Endothelial cell of umbilical vein (primary cell): ENCODE measurements around the gene FBXO4. TPM values are rescaled to one million over a fixed set of nuclear protein-coding genes. Genes with fewer than 3 reads are reported as not detected.

Experiments used
- BruUV-seq: library from RNA; stranded (reverse); fragments of 400-500 nt; replicated peaks from 2 replicates; lab custom pipeline; 2021; lab: Mats Ljungman, UMichigan
- CTCF ChIA-PET: fragments of 300-600, 350-600 bp; sonication (Branson Sonifier 250); formaldehyde crosslinking; loops from one replicate; lab custom pipeline; 2021; ENCODE audit warnings: antibody characterized with exemption, inconsistent platforms; lab: Charles Lee
- POLR2A ChIA-PET: fragments of 300-600, 350-600 bp; sonication (Branson Sonifier 250); formaldehyde crosslinking; loops from one replicate; lab custom pipeline; 2021; ENCODE audit warnings: antibody characterized with exemption, inconsistent platforms; lab: Charles Lee
- DNase-seq: peaks from one replicate; pipeline ENCODE4 v3.0.0-alpha.2; 2011; ENCODE audit warnings: low read depth, low spot score
- FAIRE-seq: peaks from 2 replicates; lab custom pipeline; 2011; peaks lifted over from hg19 to GRCh38; lab: Jason Lieb, UNC
- H2AFZ ChIP-seq: 2 replicates; pipeline ENCODE4 v1.6.0; 2012; ENCODE audit warnings: low read depth, low read length, control low read depth, inconsistent platforms
- H3K27ac ChIP-seq: 2 replicates; pipeline ENCODE4 v1.5.1; 2011; ENCODE audit warnings: low read depth, mild to moderate bottlenecking, control low read depth, low read length, moderate library complexity; ENCODE audit not compliant: insufficient read depth
- H3K27me3 ChIP-seq, 2 experiments: 2 replicates each; pipeline versions ENCODE4 v1.6.0 to v1.6.1; 2011; ENCODE audit warnings: low read length in 2 of 2, mixed read lengths in 1 of 2; ENCODE audit not compliant: control insufficient read depth in 2 of 2, insufficient read depth in 2 of 2
- H3K36me3 ChIP-seq, 2 experiments: 2 replicates in 1 of 2; 3 replicates in 1 of 2; pipeline ENCODE4 v1.5.1; 2011; ENCODE audit warnings: low read length in 2 of 2, mild to moderate bottlenecking in 1 of 2, moderate library complexity in 1 of 2; ENCODE audit not compliant: control insufficient read depth in 2 of 2, insufficient read depth in 2 of 2; ENCODE audit errors: extremely low read depth in 1 of 2
- H3K4me1 ChIP-seq: 3 replicates; pipeline ENCODE4 v1.5.1; 2011; ENCODE audit warnings: mild to moderate bottlenecking, low read length; ENCODE audit not compliant: control insufficient read depth, insufficient read depth; ENCODE audit errors: extremely low read depth
- H3K4me2 ChIP-seq: 2 replicates; pipeline ENCODE4 v1.6.1; 2011; ENCODE audit warnings: low read length, control low read depth, mixed read lengths; ENCODE audit not compliant: insufficient read depth
- H3K4me3 ChIP-seq, 3 experiments: fragments of 200-600 bp in 1 of 3; sonication (generic), shearing (Covaris generic) in 1 of 3; replicated peaks in 1 of 3; 2 replicates each; pipeline ENCODE4 v1.5.1; 2011 to 2016; ENCODE audit warnings: control low read depth in 3 of 3, low read length in 3 of 3, mild to moderate bottlenecking in 2 of 3, inconsistent platforms in 1 of 3, low read depth in 1 of 3, moderate library complexity in 1 of 3; ENCODE audit not compliant: insufficient read depth in 1 of 3
- H3K79me2 ChIP-seq: 2 replicates; pipeline ENCODE4 v1.6.0; 2012; ENCODE audit warnings: low read length, inconsistent platforms; ENCODE audit not compliant: control insufficient read depth, insufficient read depth
- H3K9ac ChIP-seq: replicated peaks from 2 replicates; pipeline ENCODE3; 2011; ENCODE audit warnings: low read length, control low read depth; ENCODE audit not compliant: insufficient read depth; ENCODE audit errors: extremely low read depth
- H3K9me1 ChIP-seq: replicated peaks from 3 replicates; pipeline ENCODE4 v1.6.0; 2011; ENCODE audit warnings: mild to moderate bottlenecking, low read length; ENCODE audit not compliant: control insufficient read depth, insufficient read depth; ENCODE audit errors: extremely low read depth
- H3K9me3 ChIP-seq: replicated peaks from 2 replicates; pipeline ENCODE4 v1.5.1; 2012; ENCODE audit warnings: low read length, inconsistent platforms; ENCODE audit not compliant: control insufficient read depth, insufficient read depth
- H4K20me1 ChIP-seq: replicated peaks from 2 replicates; pipeline ENCODE3; 2011; ENCODE audit warnings: mild to moderate bottlenecking, low read length; ENCODE audit not compliant: control insufficient read depth, insufficient read depth; ENCODE audit errors: extremely low read depth
- EZH2 ChIP-seq: IDR thresholded peaks from 2 replicates; pipeline ENCODE4 v1.6.1; 2012; ENCODE audit warnings: borderline replicate concordance, low read depth, mild to moderate bottlenecking, moderate library complexity, low read length, inconsistent platforms; ENCODE audit not compliant: severe bottlenecking
- FOS ChIP-seq: IDR thresholded peaks from 2 replicates; pipeline ENCODE4 v1.6.1; 2011; ENCODE audit warnings: mild to moderate bottlenecking, low read length, moderate library complexity, borderline replicate concordance; ENCODE audit not compliant: insufficient read depth
- GATA2 ChIP-seq: IDR thresholded peaks from 2 replicates; pipeline ENCODE4 v1.7.0; 2011; ENCODE audit warnings: low read depth, mild to moderate bottlenecking, moderate library complexity, mixed read lengths, low read length; ENCODE audit not compliant: insufficient read length, insufficient read depth
- JUN ChIP-seq: IDR thresholded peaks from 2 replicates; pipeline ENCODE4 v1.6.1; 2011; ENCODE audit warnings: borderline replicate concordance, low read depth; ENCODE audit not compliant: insufficient read length, insufficient read depth
- MYC ChIP-seq: IDR thresholded peaks from one replicate; pipeline ENCODE4 v1.6.1; 2011; ENCODE audit warnings: mild to moderate bottlenecking, low read depth, low read length
- POLR2A ChIP-seq: IDR thresholded peaks from 2 replicates; pipeline ENCODE4 v1.6.1; 2012; ENCODE audit warnings: low read depth, mild to moderate bottlenecking, control low read depth, low read length
- POLR2AphosphoS5 ChIP-seq: IDR thresholded peaks from 2 replicates; pipeline ENCODE4 v1.6.1; 2012; ENCODE audit warnings: low read depth, mild to moderate bottlenecking, control low read depth, low read length, moderate library complexity; ENCODE audit not compliant: insufficient read depth
- dilution Hi-C: fragments of 300-500 bp; cut with MboI; formaldehyde crosslinking; loops from one replicate; pipeline ENCODE4 v1.15.0; 2019; ENCODE audit warnings: low sequenced_read_pairs; ENCODE audit not compliant: extremely low pct_ligation_motif_present
- intact Hi-C: fragments of 100-400 bp; cut with micrococcal nuclease; formaldehyde crosslinking; loops from one replicate; pipeline ENCODE4 v1.10.0; 2022
- polyA plus RNA-seq, 4 experiments: library from polyadenylated mRNA; depleted of rRNA in 3 of 4; stranded (reverse) in 3 of 4; unstranded in 1 of 4; fragments of >200 nt; gene quantifications; 2 replicates each; pipeline versions ENCODE4 v1.2.1 to v1.2.3, GENCODE V29; 2011 to 2012; ENCODE audit warnings: missing spikeins in 1 of 4
- total RNA-seq: library from RNA; stranded (reverse); gene quantifications from 2 replicates; pipeline ENCODE4 v1.2.3, GENCODE V29; 2021
- TF ChIP-seq, protein P1 (sequence below), 2 donors: IDR thresholded peaks; 1 replicate in 1 of 2; 2 replicates in 1 of 2; pipeline ENCODE4 v1.5.1; 2011; ENCODE audit warnings: low read length in 2 of 2, mild to moderate bottlenecking in 2 of 2, moderate library complexity in 2 of 2, control low read depth in 1 of 2, inconsistent platforms in 1 of 2, low read depth in 1 of 2; ENCODE audit not compliant: insufficient read depth in 1 of 2; ENCODE audit errors: extremely low read depth in 1 of 2
- TF ChIP-seq, protein P2 (sequence below): IDR thresholded peaks from 2 replicates; pipeline ENCODE4 v1.6.1; 2011; ENCODE audit not compliant: insufficient read depth, insufficient read length

Gene FBXO4
- total and polyA plus RNA-seq, 2 donors (not counting 3 experiments of a cell fraction or from before 2014, with no cell fraction given): 4.4 to 7.7 TPM

GRCh38 chr5:41878643-41879478, 46.2 kb upstream of the FBXO4 start:
- H3K9ac ChIP-seq: no peak overlapping the region
- no peak for DNase-seq
- H3K9me1 ChIP-seq: no peaks in the 10 kb centered on the region
- CTCF ChIA-PET: no interaction called here
- peaks cover 4 to 18% of the 10 kb centered on the region in 2 experiments for H3K27me3 ChIP-seq
- peak; percentile 55 for FAIRE-seq
- no peak overlapping the region for H3K27ac ChIP-seq
- H3K79me2 ChIP-seq: no peaks in the 10 kb centered on the region
- dilution Hi-C loops (no loop called here), intact Hi-C loops (no loop called here)
- H3K9me3 ChIP-seq: no peaks in the 10 kb centered on the region
- H3K4me3 ChIP-seq: no peak overlapping the region
- no peak overlapping the region for H3K4me2 ChIP-seq
- POLR2A ChIA-PET: no interaction called here
- H2AFZ ChIP-seq: no peak overlapping the region
- H3K36me3 ChIP-seq: no peaks in the 10 kb centered on the region
- no TSS peak for BruUV-seq
- no peaks in the 10 kb centered on the region for H4K20me1 ChIP-seq
- no peak for TF ChIP-seq MYC
- no peak for TF ChIP-seq GATA2
- no peak for TF ChIP-seq EZH2
- TF ChIP-seq POLR2AphosphoS5: no peak
- TF ChIP-seq FOS: no peak
- TF ChIP-seq JUN: no peak
- TF ChIP-seq, protein P1, sequence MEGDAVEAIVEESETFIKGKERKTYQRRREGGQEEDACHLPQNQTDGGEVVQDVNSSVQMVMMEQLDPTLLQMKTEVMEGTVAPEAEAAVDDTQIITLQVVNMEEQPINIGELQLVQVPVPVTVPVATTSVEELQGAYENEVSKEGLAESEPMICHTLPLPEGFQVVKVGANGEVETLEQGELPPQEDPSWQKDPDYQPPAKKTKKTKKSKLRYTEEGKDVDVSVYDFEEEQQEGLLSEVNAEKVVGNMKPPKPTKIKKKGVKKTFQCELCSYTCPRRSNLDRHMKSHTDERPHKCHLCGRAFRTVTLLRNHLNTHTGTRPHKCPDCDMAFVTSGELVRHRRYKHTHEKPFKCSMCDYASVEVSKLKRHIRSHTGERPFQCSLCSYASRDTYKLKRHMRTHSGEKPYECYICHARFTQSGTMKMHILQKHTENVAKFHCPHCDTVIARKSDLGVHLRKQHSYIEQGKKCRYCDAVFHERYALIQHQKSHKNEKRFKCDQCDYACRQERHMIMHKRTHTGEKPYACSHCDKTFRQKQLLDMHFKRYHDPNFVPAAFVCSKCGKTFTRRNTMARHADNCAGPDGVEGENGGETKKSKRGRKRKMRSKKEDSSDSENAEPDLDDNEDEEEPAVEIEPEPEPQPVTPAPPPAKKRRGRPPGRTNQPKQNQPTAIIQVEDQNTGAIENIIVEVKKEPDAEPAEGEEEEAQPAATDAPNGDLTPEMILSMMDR (IDR thresholded peaks at IDR 0.05; ENCODE audit: extremely low read depth in 1 of 2, insufficient read depth in 1 of 2, low read depth in 1 of 2, low read length in 2 of 2): no peak
- no peak for TF ChIP-seq POLR2A
- TF ChIP-seq, protein P2, sequence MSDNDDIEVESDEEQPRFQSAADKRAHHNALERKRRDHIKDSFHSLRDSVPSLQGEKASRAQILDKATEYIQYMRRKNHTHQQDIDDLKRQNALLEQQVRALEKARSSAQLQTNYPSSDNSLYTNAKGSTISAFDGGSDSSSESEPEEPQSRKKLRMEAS: no peak
- no peaks in the 10 kb centered on the region for H3K4me1 ChIP-seq
